Stimulated activated CD4-positive, alpha-beta T cell treated with anti-CD3 and anti-CD28 coated beads, TNF-alpha, amount 100 ng/mL, for 24 hours (primary cell): ENCODE measurements around the gene FOXO1.

Experiments used
- DNase-seq, 3 experiments: peaks; one replicate each; pipeline ENCODE4 v3.0.0-alpha.2; 2020; ENCODE audit warnings: low read depth in 3 of 3

FOXO1 gene

GRCh38 chr13:40639221-40639681, 27.2 kb downstream of the FOXO1 start:
- no peak for DNase-seq

- DNase-seq = no peak
Observed at GRCh38 chr13:40637643-40638042, 28.8 kb downstream of the FOXO1 start.

GRCh38 chr13:40635315-40635995, 31.0 kb downstream of the FOXO1 start:
- no peak for DNase-seq

GRCh38 chr13:40632915-40633314, 33.5 kb downstream of the FOXO1 start:
- DNase-seq = no peak

- no peak for DNase-seq
Observed at GRCh38 chr13:40631605-40632004, 34.8 kb downstream of the FOXO1 start.

- DNase-seq = no peak
Observed at GRCh38 chr13:40629678-40630384, 36.6 kb downstream of the FOXO1 start.

- DNase-seq = no peak
Observed at GRCh38 chr13:40626977-40627376, 39.5 kb downstream of the FOXO1 start.

- no peak for DNase-seq
Observed at GRCh38 chr13:40626561-40626960, 39.9 kb downstream of the FOXO1 start.

- no peak for DNase-seq
Observed at GRCh38 chr13:40624986-40625385, 41.5 kb downstream of the FOXO1 start.

GRCh38 chr13:40624383-40624782, 42.1 kb downstream of the FOXO1 start:
- peak; percentile 24 to 44 (median 31) for DNase-seq

- no peak for DNase-seq
Observed at GRCh38 chr13:40622761-40623160, 43.7 kb downstream of the FOXO1 start.

GRCh38 chr13:40622246-40622645, 44.2 kb downstream of the FOXO1 start:
- no peak for DNase-seq

- no peak for DNase-seq
Observed at GRCh38 chr13:40619479-40619814, 47.0 kb downstream of the FOXO1 start.

- DNase-seq = no peak
Observed at GRCh38 chr13:40618581-40619478, 47.6 kb downstream of the FOXO1 start.

- DNase-seq = no peak
Observed at GRCh38 chr13:40617801-40618356, 48.6 kb downstream of the FOXO1 start.

GRCh38 chr13:40615619-40616018, 50.8 kb downstream of the FOXO1 start:
- no peak for DNase-seq

GRCh38 chr13:40613914-40614313, 52.5 kb downstream of the FOXO1 start:
- no peak for DNase-seq

- DNase-seq = peak; percentile 17 to 41 (median 26)
Observed at GRCh38 chr13:40613192-40613818, 53.1 kb downstream of the FOXO1 start.

GRCh38 chr13:40612041-40612440, 54.4 kb downstream of the FOXO1 start:
- DNase-seq = no peak

GRCh38 chr13:40611635-40612034, 54.8 kb downstream of the FOXO1 start:
- no peak for DNase-seq

- no peak for DNase-seq
Observed at GRCh38 chr13:40611004-40611403, 55.4 kb downstream of the FOXO1 start.
